ENCODE results near the gene AVPR1B. TPM values are rescaled to one million over a fixed set of nuclear protein-coding genes. Genes with fewer than 3 reads are reported as not detected.

AVPR1B gene
- total RNA-seq, 1 donor from 2014 or later, result not detected

DNA sequence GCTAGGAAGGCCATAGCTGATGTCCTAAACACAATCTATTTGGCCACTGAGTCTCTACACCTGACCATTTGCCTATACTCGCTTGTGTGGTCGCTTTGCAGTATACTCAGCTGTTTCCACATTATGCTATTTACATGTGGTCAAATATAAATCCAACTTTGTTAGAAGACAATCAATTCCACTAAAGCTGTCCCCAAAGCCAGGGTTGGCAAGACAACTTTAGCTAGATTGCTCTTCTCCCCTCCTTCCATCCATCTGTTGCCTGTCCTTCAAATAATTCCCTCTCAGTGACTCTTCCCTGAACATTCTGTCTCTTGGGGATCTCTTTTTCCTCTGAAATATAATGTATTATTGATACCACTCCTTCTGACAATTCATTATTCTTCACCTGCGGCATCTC lies 30.1 kb downstream of the AVPR1B start:
- DNase-seq (ENCODE audit: low read depth), result no peak
- no peak overlapping the region for H3K4me3 ChIP-seq (ENCODE audit: low read depth, low read length)
- TF ChIP-seq CTCF (conservative IDR thresholded peaks at IDR 0.05; ENCODE audit: low read depth, low read length), result no peak

GRCh38 chr1:206083750-206084149 lies 33.4 kb downstream of the AVPR1B start:
- no peak for TF ChIP-seq CTCF (conservative IDR thresholded peaks at IDR 0.05; ENCODE audit: low read depth, low read length)
- DNase-seq (ENCODE audit: low read depth), result no peak
- H3K4me3 ChIP-seq (ENCODE audit: low read depth, low read length), result no peak overlapping the region

DNA sequence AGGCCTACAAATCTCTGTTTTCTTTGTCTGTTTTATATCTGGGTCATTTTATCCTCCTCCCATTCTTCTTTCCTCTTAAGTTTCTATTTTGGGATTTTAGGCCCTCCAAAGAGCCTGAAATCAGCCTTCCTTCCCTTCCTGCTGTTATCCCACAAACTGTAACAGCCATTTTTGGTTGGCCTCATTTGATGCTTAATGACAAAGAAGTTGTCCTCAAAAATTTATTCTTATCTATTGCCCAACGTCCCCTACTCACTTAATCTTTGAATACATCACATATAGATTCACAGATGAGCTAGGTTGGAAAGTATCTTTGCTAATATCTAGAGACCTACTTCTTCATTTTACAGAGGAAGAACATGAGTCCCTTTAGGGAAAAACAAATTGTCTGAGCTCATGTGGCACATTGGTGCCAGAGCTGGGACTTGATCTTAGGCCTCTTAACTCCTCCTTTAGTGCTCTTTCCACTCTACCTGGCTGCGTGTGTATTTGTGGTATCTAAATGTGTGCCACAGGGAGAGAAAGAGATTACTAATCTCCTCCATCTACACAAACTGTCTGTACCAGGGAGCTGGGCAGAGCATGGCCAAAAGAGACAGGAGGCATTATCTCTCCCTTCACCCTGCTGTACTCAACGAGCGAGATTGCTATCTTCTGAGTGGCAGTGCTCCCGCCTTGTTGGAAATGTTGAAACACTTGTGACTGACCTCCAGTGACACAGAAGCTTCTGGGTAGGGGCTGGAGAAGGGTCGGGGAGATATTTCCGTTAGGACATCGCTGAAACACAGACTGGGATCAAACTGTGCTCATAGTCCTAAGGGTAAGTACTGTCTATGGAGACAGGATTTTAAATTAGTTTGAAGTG lies 34.1 kb downstream of the AVPR1B start:
- DNase-seq (ENCODE audit: low read depth), result no peak
- H3K4me3 ChIP-seq (ENCODE audit: low read depth, low read length), result no peak overlapping the region
- no peak for TF ChIP-seq CTCF (conservative IDR thresholded peaks at IDR 0.05; ENCODE audit: low read depth, low read length)

GRCh38 chr1:206081856-206082255 lies 35.3 kb downstream of the AVPR1B start:
- no peak for DNase-seq (ENCODE audit: low read depth)
- no peak for TF ChIP-seq CTCF (conservative IDR thresholded peaks at IDR 0.05; ENCODE audit: low read depth, low read length)
- no peak overlapping the region for H3K4me3 ChIP-seq (ENCODE audit: low read depth, low read length)

GRCh38 chr1:206080026-206080820 lies 37.0 kb downstream of the AVPR1B start:
- DNase-seq (ENCODE audit: low read depth), result no peak
- TF ChIP-seq CTCF (conservative IDR thresholded peaks at IDR 0.05; ENCODE audit: low read depth, low read length), result no peak
- no peak overlapping the region for H3K4me3 ChIP-seq (ENCODE audit: low read depth, low read length)

- no peak for DNase-seq (ENCODE audit: low read depth)
- TF ChIP-seq CTCF (conservative IDR thresholded peaks at IDR 0.05; ENCODE audit: low read depth, low read length), result no peak
- H3K4me3 ChIP-seq (ENCODE audit: low read depth, low read length), result no peak overlapping the region
Observed at GRCh38 chr1:206079135-206079534, 38.1 kb downstream of the AVPR1B start.
